Stimulated activated naive CD8-positive, alpha-beta T cell treated with anti-CD3 and anti-CD28 coated beads, Interleukin-15, amount 100 ng/mL, for 72 hours (primary cell): ENCODE measurements around the gene METRN.
"Not testable (repeated sequence)": the region's sequence is repeated elsewhere in the genome, so short reads cannot be mapped to it uniquely, and the experiment has no call there.

Experiments
- ATAC-seq: fragments of 150-1000 bp; cut with Tn5 transposase; 2 replicates; pipeline ENCODE4 v1.10.0; 2021; ENCODE audit warnings: mild to moderate bottlenecking, moderate library complexity
- DNase-seq, 2 donors: peaks; one replicate each; pipeline ENCODE4 v3.0.0; 2021 to 2022
- H3K27ac Mint-ChIP-seq, 2 donors: one replicate each; pipeline ENCODE4 v1.8.0; 2022; ENCODE audit warnings: mild to moderate bottlenecking in 2 of 2, mixed read lengths in 2 of 2, moderate library complexity in 2 of 2
- H3K27me3 Mint-ChIP-seq: one replicate; pipeline ENCODE4 v1.8.0; 2022; ENCODE audit warnings: mixed read lengths
- H3K4me1 Mint-ChIP-seq: one replicate; pipeline ENCODE4 v1.8.0; 2022; ENCODE audit warnings: mild to moderate bottlenecking, mixed read lengths
- H3K4me3 Mint-ChIP-seq, 2 donors: one replicate each; pipeline ENCODE4 v1.8.0; 2022; ENCODE audit warnings: mild to moderate bottlenecking in 2 of 2, mixed read lengths in 2 of 2, moderate library complexity in 1 of 2
- H3K9me3 Mint-ChIP-seq, 2 donors: one replicate each; pipeline ENCODE4 v1.8.0; 2022; ENCODE audit warnings: mixed read lengths in 2 of 2

The METRN gene

DNA sequence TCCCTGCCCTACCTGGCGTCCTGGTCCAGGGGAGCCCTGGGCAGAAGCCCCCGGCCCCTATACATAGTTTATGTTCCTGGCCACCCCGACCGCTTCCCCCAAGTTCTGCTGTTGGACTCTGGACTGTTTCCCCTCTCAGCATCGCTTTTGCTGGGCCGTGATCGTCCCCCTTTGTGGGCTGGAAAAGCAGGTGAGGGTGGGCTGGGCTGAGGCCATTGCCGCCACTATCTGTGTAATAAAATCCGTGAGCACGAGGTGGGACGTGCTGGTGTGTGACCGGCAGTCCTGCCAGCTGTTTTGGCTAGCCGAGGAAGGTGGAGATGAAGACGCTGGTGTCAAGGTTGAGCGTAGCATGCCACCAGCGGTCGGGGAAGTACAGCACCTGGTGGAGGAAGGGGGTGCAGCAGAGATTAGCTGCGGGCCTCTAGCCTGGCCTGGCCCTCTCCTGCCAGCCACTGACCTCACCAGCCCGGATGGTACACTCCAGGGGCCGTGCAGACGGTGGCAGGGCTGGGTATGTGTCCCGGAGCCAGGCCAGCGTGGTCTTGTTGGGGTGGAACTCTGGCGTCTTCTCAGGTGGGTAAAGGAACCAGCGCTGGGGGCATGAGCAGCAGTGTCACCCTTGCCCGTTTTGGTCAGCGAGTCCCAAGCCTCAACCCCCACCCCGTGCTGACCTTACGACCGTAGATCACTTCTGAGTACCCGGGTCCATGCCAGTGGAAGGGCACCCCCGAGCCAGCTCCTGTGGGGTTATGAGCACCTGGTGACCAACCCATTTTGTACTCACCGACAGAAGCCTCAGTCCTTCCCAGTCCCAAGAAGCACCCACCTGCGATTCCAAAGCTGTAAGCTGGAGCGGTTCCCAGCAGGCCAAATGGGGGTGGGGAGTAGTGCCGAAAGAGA, 32.2 kb upstream of the METRN start:
- H3K27ac Mint-ChIP-seq = peak overlapping the region in 1 of 2 donors; percentile 87
- DNase-seq (no peak), ATAC-seq (no peak)
- peaks cover 69% of the 10 kb centered on the region for H3K4me1 Mint-ChIP-seq
- H3K27me3 Mint-ChIP-seq = no peaks in the 10 kb centered on the region
- no peaks in the 10 kb centered on the region for H3K9me3 Mint-ChIP-seq
- H3K4me3 Mint-ChIP-seq = peak overlapping the region; percentile 76 to 90

DNA sequence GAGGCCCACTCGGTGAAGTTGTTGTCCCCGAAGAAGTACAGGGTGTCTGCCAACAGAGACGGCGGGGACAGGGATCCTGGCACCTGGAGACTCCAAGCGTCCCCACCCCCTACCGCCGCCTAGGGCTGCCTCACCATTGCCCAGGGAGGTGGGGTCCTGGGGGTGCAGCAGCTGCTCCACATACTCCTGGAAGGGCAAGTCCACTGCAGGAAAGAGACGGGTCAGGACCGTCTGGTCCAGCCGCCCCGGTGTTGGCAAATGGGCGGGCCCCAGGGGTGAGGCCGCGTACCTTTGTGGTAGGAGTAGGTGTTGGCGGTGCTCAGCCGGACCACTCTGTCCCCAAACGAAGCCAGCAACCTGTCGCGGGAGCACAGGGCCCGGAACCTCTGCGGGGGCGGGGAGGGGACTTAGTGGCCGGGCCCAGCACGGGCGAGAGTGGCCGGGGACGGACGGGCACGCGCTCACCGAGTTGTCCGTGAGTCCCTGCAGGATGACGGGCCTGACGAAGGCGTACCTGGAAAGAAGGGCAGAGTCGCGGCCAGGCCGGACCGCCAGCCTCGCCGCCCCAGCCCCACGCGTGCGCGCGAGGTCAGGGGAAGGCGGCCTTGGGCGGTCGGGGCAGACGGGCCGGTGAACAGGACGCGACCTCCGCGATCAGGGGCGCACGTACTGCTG, 31.4 kb upstream of the METRN start:
- H3K27ac Mint-ChIP-seq = peak overlapping the region in 1 of 2 donors; percentile 82
- H3K9me3 Mint-ChIP-seq = no peaks in the 10 kb centered on the region
- H3K4me1 Mint-ChIP-seq = peaks cover 77% of the 10 kb centered on the region
- no peak for DNase-seq
- no peaks in the 10 kb centered on the region for H3K27me3 Mint-ChIP-seq
- ATAC-seq = no peak
- H3K4me3 Mint-ChIP-seq = peak overlapping the region; percentile 76 to 90

DNA sequence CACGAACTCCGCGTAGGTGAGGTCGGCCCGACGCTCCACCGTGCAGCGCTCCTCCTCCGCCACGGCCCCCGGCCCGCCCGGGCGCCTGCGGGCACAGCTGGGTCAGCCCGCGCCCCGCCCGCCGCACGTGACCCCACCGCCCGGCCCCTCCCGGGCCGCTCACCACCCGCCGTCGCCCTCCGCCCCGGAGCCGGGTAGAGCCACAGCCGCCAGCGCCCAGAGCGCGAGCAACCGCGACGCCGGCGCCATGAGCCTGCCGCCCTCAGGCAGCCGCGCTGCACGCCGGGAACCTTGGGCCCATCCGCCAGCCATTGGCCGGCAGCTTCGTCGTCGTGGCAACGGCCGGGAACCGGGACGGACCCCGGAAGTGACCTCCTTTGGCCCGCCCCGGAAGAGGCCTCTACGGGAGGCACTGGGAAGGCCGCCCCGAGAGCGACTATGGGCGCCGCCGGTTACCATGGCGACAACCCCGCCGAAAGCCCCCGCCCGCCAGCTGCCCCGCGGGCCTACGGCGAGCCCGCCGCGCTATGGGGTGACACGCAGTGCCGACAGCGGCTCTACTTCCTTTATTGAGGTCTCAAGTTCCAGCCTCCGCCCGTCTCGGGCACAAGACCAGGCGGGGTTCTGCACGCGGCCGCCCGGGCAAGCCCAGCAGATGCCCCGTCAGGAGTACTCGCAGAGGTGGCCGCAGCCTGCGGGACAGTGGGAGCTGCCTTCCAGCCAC, 30.7 kb upstream of the METRN start, which contains the start of gene JMJD8:
Gene JMJD8 (minus strand): TSS at position 264 of the 724 bp plus-strand sequence. CDS start 15 bp downstream, at position 249.
- H3K4me3 Mint-ChIP-seq = peak within 1 kb of the TSS; percentile 83 to 90
- peak within 1 kb of the TSS; percentile 33 to 82 for H3K27ac Mint-ChIP-seq
- ATAC-seq = peak; percentile 87
- H3K27me3 Mint-ChIP-seq = no peaks in the 10 kb centered on the region
- peaks cover 78% of the 10 kb centered on the region for H3K4me1 Mint-ChIP-seq
- H3K9me3 Mint-ChIP-seq = no peaks in the 10 kb centered on the region
- peak; percentile 95 to 97 for DNase-seq

DNA sequence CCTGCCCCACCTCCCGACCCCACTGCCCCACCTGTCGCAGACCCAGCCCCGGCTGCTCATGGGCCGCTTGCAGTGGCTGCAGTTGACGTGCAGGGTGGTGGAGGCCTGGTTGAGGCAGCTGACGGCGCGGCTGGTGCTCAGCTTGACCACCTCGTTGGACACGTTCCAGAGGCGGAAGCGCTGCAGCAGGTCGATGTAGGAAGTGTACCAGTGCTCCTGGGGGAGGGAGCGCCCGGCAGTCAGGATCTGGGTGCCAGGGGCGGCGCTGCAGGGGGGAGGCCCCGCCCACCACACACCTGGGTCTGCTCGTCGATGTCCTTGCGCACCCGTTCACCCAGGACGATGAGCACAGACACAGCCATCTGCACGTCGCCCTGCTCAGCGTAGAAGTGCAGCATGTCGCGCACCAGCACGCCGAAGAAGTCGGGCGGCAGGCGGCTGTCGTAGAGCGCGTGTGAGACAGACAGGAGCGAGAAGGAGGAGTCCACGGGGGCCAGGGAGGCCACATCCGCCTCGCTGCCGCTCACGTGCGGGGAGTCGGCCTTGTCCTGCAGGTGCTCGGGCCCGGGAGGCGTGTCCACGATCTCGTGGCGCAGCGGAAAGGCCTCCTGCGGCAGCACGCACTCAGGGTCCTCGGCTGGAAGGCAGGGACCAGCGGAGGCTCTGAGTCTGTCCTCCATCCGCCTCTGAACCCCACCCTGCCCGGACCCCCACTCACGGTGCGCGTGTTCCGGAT, 29.8 kb upstream of the METRN start:
- Mint-ChIP-seq H3K4me1 (peaks cover 82% of the 10 kb centered on the region), H3K9me3 (no peaks in the 10 kb centered on the region), H3K27ac (no peak overlapping the region), H3K27me3 (no peaks in the 10 kb centered on the region), H3K4me3 (no peak overlapping the region)
- ATAC-seq (no peak), DNase-seq (no peak)

DNA sequence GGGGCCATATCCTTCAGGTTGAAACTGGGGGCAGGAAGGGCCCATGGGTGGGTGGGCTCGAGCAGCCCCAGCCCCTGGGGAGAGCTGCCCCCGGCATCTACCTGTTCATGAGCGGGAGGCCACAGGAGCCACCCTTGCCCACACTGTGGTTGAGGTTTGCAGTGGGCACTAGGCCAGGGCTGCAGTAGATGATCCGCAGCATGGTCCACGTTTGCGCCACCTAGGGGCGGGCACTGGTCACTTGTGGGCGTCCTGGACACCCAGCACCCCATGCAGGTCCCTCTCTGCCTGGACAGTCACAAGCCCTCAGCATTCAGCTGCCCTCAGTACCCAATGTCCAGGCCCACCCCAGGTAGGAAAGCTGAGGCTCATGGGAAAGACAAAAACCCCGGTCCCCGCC, 29.0 kb upstream of the METRN start:
- DNase-seq (no peak), ATAC-seq (no peak)
- Mint-ChIP-seq H3K27ac (no peak overlapping the region), H3K4me3 (peak overlapping the region; percentile 29 to 42), H3K4me1 (peaks cover 88% of the 10 kb centered on the region), H3K27me3 (no peaks in the 10 kb centered on the region), H3K9me3 (peaks cover 0 to 4% of the 10 kb centered on the region in 2 donors)

DNA sequence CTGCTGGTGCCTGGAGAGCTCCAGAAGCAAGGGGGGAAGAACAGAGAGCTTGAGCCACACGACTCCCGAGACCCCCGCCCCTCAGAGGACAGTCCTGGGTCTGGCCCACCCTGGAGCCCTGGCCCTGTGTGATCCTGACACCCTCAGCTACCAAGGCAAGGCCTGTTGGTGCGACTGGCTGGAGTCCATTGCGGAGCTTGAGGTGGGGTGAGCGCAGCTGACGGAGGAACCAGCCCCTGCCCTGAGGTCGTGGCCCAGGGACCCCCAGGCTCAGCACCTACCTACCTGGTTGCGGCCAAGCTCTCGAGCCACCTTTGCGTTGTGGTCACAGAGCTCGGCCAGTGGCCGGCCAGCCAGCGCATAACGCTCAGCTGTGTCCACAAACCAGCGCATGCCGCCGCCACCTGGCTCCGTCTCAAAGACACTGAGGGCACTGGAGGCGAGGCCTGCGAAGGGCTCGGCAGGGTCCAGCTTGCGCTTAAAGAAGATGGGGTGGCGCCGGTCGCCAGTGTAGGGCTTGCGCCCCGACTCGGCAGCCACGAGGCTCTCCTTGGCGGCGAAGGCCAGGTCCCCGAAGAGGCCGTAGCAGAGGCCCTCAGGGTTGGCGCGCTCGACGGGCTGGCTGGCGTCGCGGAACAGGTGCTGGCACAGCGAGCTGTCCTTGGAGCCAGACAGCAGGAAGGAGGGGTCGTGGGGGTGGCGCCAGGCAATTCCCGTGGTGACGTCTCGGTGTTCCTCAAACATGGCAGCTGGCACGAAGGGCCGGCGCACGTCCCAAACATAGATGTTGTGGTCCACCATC, 28.3 kb upstream of the METRN start:
- Mint-ChIP-seq H3K27ac (no peak overlapping the region), H3K9me3 (peaks cover 0 to 9% of the 10 kb centered on the region in 2 donors), H3K27me3 (no peaks in the 10 kb centered on the region), H3K4me3 (no peak overlapping the region), H3K4me1 (peaks cover 85% of the 10 kb centered on the region)
- DNase-seq = no peak
- ATAC-seq = no peak

DNA sequence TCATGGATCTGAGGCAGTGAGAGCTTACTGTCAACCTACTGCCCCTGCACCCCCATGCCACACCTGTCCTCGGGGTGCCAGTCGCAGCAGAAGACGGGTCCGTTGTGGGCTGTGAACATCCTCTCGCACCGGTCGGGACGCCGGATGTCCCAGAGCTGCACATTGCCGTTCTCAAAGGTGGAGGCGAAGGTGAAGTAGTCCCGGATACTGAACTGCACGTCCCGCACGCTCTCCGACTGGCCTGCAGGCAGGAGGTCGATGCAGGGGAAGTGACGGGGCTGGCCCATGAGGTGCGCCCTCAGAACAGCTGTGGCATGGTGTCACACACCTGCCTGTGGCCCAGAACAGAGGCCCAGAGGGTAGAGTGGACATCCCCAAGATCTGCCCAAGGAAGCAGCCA, 27.4 kb upstream of the METRN start:
- Mint-ChIP-seq H3K9me3 (peaks cover 0 to 9% of the 10 kb centered on the region in 2 donors), H3K27ac (no peak overlapping the region), H3K27me3 (peaks cover under 1% of the 10 kb centered on the region), H3K4me1 (peaks cover 77% of the 10 kb centered on the region), H3K4me3 (no peak overlapping the region)
- DNase-seq = no peak
- no peak for ATAC-seq

DNA sequence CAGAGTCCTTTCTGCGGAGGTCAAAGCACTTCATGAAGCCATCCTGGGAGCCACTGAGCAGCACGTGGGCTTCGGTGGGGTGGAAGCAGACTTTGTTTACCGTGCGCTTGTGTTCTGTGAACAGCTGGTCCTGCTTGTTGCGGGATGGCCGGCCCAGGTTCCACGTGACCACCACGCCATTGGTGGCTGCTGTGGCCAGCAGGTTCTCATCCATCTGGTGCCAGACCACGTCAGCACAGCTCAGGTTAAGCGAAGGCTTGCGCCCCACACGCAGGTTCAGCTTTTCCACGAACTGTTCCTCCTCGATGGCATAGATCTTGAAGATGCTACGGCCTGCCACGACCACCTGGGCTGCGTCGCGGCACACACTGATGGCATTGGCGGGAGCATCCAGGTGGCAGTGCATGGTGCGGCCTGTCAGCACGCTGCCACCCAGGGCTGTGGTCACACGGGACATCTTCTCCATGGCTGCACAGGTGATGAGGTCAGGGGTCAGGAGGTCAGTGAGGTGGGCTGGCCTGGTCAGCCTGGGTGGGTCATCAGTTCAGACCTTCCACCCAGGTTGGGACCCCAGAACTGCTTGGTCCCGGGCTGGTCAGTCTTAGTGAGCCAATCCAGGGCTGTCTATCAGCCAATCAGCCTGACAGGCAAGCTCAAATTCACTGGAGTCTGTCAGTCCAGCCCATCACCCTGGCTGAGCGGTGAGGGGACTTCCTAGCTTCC, 25.6 kb upstream of the METRN start:
- DNase-seq (no peak), ATAC-seq (no peak)
- Mint-ChIP-seq H3K4me3 (peak overlapping the region; percentile 88 to 94), H3K27ac (peak overlapping the region; percentile 91 to 96), H3K27me3 (peaks cover 12% of the 10 kb centered on the region), H3K9me3 (peaks cover 0 to 9% of the 10 kb centered on the region in 2 donors), H3K4me1 (peaks cover 74% of the 10 kb centered on the region)

DNA sequence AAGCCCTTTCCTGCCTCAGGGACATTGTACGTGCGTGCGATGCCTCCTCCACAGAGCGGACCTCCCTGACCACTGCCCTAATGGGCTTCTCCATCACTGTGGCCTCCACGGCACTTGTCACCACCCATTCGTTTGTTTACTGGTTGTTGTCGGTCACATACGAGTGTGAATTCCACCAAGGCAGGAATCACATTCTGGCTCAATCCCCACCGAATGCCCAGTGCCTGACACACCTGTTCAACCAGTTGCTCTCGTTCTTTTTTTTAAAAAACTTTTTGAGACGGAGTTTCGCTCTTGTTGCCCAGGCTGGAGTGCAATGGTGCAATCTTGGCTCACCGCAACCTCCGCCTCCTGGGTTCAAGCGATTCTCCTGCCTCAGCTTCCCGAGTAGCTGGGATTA, 23.7 kb upstream of the METRN start:
- not testable (repeated sequence) for ATAC-seq, H3K9me3 Mint-ChIP-seq, DNase-seq, H3K27ac Mint-ChIP-seq
- Mint-ChIP-seq H3K4me3 (peak overlapping the region; percentile 39 to 88), H3K4me1 (peaks cover 66% of the 10 kb centered on the region), H3K27me3 (peaks cover 12% of the 10 kb centered on the region)

DNA sequence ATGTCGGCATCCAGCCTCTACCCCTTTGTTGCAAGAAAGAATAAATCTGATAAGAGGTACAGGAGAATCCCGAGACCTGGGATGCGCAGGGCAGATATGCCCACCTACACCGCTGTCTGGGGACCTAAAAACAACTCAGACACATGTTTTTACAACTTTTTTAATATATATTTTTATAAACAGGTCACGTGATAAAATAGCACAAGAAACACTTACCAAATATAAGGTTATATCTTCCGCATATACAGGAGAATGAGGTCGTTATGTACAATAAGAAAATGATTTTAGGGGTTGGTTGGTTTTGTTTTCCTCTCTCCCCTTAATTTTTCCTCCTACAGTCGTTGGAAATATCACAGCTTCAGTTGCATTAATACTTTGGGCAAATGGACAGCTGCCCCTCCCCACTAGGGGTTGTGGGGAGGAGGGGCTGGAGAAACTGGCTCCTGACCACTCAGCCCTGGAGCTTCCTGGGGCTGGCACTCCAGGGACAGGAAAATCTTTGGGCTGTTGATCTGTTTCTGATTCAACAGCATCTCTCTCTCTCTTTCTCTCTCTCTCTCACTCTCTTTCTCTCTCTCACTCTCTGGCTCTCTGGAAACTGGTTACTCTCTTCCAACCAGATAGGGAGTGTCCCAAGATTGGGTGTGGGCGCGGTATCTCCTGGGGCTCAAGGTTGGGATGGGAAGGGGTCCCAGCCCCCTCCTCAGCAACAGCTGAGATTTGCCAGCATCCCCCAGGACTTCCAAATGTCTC, 22.4 kb upstream of the METRN start:
- H3K4me3 Mint-ChIP-seq = peak overlapping the region in 1 of 2 donors; percentile 69
- no peak overlapping the region for H3K27ac Mint-ChIP-seq
- ATAC-seq = no peak

DNA sequence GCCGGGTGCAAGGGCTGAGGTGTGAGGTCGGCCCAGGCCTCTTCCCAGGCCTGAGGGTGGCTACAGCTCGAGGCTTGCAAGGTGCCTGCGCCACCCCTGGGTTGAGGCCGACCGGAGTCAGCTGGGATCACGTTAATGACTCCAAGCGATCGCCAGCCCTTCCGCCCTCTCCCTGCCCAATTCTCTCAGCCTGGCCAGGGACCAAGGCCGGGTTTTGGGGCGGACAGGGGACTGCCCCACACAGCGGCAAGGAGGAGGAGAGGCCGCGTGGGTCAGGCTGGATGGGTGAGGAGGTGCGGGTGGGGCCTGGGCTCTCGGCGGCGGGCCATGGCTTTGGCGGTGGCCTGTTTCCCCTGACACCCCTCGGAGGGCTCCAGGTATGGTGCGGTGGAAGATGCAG, 21.6 kb upstream of the METRN start:
- peaks cover 56% of the 10 kb centered on the region for H3K4me1 Mint-ChIP-seq
- peak overlapping the region; percentile 69 to 93 for H3K4me3 Mint-ChIP-seq
- peak overlapping the region in 1 of 2 donors; percentile 82 for H3K27ac Mint-ChIP-seq
- H3K9me3 Mint-ChIP-seq = peaks cover 0 to 9% of the 10 kb centered on the region in 2 donors
- peaks cover 12% of the 10 kb centered on the region for H3K27me3 Mint-ChIP-seq
- DNase-seq = no peak
- ATAC-seq = no peak

More for the DNA sequence above, 22.4 kb upstream of the METRN start:
- DNase-seq = no peak
- Mint-ChIP-seq H3K4me1 (peaks cover 64% of the 10 kb centered on the region), H3K27me3 (peaks cover 12% of the 10 kb centered on the region), H3K9me3 (peaks cover 0 to 9% of the 10 kb centered on the region in 2 donors)

DNA sequence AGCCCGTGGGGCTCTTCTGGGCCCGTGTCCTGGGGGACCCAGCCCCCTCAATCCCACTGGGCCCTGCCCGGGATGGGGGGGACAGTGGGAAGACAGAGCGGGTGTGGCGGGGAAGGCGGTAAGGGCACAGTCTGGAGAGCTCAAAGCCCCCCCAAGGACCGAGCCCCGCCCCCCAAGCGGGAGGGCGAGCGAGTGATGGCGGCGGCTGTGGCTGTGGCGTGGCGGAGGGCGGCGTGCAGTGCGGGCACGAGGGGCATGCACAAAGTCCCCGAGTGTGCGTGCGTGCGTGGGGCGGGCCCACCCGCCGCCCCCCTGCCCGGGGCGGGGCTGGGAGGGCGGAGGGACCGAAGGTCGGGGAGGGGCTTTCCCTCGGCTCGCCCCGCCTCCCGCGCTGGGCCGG, 21.2 kb upstream of the METRN start:
- H3K27me3 Mint-ChIP-seq = peaks cover 12% of the 10 kb centered on the region
- DNase-seq = no peak
- H3K9me3 Mint-ChIP-seq = peaks cover 0 to 9% of the 10 kb centered on the region in 2 donors
- H3K4me1 Mint-ChIP-seq = peaks cover 52% of the 10 kb centered on the region
- H3K27ac Mint-ChIP-seq = no peak overlapping the region
- no peak for ATAC-seq
- H3K4me3 Mint-ChIP-seq = peak overlapping the region; percentile 69 to 93

DNA sequence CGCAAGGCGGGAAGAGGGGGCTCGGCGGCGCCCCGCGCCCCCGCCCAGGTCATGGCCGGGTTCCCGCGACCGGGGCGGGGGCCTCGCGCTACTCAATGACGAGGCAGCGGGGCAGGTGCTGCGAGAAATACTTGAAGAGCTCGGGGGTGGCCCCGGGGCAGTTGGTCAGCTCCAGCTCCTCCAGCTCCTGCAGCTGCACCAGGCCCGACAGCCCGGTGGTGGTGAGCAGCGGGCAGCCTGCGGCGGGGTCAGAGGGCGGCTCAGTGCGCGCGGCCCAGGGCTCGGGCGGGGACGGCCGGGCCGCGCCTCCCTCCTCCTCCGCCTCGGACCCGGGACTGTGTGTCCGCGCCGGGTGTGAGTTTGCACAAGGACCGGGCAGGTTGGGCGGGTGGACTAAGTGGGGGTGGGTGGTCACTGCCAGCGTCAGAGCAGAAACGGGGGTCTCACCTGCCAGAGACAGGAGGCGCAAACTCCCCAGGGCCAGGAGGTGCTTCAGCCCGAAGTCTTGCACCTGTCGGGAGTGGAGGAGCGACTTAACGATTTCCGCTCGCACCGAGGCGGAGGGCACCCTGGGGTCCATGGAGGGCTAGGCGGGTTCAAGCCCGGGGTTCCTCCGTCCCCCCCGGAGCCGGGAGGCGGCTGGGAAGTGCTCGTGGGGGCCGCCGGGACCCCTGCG, 20.6 kb upstream of the METRN start:
- H3K4me1 Mint-ChIP-seq = peaks cover 47% of the 10 kb centered on the region

More for the DNA sequence above, 20.6 kb upstream of the METRN start:
- Mint-ChIP-seq H3K27me3 (peaks cover 12% of the 10 kb centered on the region), H3K9me3 (peaks cover 0 to 9% of the 10 kb centered on the region in 2 donors), H3K27ac (no peak overlapping the region), H3K4me3 (peak overlapping the region; percentile 71 to 93)
- DNase-seq = no peak
- no peak for ATAC-seq
